ENCODE data around the gene MUSTN1. TPM values are rescaled to one million over a fixed set of nuclear protein-coding genes. Genes with fewer than 3 reads are reported as not detected.
A peak's percentile ranks its signal among the peaks of the same experiment; 100 is the strongest.

Gene MUSTN1
- total RNA-seq, 1 experiment from 2014 or later, result not detected

DNA sequence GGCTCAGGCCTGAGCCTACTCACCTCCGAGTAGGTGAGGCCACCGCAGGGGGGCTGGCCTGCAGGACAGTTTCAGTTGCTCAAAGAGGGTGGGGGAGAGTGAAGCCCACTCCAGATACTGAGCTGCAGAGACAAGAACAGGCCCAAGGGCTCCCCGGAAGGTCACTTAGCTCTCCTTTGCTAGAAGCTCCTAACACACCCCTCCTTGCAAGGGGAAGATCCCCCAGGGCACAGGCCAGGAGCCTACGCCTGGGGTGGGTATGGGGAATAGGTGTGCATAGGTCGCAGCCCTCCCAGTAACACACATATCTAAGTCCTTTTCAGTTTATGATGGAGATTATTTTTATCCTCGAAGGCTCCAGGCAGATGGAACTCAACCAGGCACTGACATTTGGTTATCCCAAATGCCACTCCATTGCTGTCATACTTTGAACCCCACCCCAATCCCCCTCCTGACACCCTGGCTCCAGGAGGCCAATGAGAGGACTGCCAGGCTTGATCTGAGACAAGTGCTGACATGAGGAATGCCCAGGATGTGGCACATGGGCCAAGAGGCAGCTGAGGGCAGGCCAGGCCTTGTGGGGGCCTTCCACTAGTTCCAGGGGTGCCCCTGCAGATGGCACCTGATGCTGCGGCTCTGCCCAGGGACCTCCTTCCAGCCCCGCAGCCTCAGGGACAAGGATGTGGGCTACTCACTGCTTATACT, 1.1 kb upstream of the MUSTN1 start:
- DNase-seq (ENCODE audit: low spot score), result no peak

DNA sequence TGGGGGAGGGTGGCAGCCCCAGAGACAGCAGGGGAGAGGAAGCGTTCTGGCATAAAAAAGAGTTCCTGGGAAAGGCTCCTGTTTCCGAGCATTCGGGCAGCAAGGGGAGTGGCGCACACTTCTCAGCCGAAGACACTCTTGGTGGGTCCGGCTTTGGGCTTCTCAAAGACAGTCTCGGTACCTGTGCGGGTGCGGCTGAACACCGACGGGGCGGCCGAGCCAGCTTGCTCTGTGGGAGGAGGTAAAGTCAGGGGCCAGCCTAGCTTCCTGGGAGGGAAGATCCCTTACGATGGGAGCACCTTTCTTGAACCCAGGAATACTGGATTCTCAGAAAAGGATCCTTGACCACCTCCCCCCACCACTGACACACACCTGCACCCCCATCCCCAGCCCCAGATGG, 1.6 kb downstream of the MUSTN1 start:
- DNase-seq (ENCODE audit: low spot score), result no peak

DNA sequence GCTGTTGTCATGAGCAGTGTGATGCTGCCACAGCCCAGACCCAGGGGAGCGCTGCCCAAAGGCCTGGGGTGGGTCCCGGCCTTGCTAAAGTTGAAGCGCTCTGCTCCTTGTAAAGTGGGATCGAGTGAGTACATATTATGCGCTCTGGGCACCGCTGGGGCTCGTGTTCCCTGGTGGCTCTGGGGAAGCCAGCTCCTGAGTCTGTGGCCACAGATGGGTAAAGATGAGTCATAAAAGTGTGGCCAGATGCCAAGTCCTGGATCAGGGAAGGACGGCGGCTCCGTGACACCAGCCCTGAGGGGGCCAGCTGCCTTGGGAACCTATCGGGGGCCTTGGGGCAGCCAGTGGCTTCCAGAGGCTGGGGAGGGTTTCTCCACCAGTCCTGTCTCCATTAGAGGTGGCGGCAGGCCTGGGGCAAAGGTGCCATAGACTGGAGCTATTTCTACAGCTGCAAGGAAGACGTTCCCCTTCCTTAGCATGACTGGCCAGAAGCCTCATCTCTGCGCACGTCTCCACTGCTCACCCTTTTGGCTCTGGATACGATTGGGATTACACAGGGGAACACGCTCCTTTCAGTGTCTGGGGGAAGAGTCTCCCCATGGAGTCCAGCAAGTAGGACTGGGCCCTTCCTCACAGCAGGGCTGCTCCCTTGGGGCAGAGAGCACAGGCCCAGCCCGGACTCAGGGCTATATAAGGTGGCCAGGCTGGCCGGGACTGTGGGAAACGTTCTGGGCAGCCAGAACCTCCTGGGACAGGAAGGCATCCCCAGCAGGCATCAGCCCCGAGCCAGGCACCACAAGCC, 3.1 kb downstream of the MUSTN1 start:
- peak; percentile 60 for DNase-seq (ENCODE audit: low spot score)

DNA sequence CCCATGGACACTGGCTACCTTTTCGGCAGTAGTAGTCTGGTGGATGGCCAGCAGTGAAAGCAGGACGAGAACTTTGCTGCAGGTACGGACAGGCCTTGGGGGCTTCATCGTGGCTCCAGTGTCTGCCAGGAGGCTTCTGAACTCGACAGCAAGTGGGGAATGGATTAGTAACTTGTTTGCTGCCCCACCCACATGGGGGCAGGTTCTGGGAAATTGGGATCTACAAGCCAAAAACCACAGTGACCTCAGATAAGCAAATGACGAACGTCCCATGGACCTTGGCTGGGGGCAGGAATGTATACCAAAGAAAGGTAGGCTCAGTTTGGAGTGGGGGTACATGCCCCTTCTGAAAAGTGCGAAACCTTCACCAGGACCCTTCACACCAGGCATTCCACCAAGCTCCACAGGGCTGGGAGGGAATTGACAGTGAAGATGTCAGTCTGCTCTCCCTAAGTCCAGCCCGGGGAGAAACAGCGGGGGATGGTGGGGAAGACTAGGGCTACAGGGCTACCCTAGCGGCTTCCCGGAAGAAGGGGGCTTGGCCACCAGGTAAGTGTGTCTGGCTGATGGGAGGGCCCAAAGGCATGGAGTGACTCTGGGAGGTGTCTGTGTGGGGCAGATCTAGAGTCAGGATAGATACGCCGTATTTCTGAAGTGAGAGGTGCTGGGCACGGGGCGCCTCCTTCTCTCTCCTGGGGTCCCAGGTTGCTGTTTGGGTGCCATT, 4.1 kb downstream of the MUSTN1 start, which contains the start of gene ITIH4:
ITIH4 (minus strand) TSS at position 138 of the 724 bp plus-strand sequence; CDS start at position 108, 30 bp downstream.
- DNase-seq (ENCODE audit: low spot score), result no peak

DNA sequence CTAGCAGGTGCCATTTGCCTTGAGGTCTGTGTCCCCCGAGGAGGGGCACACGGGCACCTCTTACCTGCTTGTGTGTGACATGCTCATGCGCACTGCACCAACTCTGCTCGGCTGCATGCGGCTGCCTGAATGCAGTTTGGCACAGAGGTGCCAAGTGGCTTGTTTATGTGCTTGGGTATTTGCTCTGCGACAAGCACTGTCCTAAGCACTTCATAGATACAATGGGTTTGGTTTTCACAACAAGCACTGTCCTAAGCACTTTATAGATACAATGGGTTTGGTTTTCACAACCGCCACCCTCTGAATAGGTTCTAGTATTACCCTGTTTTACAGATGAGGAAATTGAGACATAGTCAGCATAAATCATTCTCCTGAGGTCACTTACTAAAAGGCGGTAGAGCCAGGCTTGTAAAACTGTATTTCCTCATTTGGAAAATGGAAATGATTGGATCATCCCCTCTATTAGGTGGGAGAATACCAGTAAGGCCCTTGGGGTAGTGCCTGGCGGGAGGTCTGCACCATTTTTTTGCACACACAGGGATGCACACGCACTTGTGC, 4.8 kb downstream of the MUSTN1 start:
- DNase-seq (ENCODE audit: low spot score), result no peak

DNA sequence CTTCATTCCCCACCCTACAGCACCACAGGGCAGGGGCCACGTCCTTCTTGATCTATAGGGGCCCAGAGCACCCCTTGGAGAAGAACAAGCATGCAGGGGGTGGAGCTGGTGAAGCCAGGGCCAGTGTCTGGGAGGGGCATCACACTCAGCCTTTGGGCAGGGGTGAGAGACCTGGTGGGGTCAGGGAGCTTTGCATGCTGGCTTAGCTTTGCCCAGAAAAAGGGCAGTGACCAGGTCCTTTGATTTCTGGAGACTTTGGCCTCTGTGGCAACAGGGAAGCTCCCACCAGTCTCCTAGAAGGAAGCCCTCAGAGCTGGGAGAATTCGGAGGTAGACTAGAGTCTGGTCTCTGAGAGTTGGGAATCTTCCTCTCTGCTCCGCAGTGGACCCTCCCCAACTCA, 5.3 kb downstream of the MUSTN1 start:
- DNase-seq (ENCODE audit: low spot score), result no peak

DNA sequence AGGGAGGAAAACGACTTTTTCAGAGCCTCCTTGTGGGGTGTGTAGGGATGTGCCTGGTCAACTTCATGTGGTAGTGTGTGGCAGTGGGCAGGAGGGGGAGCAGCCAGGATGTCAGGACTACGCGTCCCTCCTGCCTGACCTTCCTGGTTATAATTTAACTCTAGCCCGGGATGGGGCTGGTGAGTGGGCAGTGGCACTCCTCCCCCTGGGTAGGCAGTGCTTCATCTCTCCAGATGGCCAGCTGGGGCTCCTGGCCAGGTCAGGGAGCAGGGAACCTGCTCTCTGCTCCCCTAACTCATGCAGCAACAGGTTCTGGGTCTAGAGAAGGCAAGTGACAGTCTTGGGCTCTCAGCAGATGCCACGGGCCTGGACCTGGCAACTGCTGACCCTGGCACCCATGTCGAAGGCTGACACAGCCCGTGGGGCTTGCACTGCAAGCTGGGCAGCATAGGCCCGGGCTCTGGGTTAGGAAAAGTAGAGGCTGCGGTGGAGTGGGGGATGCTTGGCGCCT, 6.9 kb downstream of the MUSTN1 start:
- DNase-seq (ENCODE audit: low spot score), result peak; percentile 17

DNA sequence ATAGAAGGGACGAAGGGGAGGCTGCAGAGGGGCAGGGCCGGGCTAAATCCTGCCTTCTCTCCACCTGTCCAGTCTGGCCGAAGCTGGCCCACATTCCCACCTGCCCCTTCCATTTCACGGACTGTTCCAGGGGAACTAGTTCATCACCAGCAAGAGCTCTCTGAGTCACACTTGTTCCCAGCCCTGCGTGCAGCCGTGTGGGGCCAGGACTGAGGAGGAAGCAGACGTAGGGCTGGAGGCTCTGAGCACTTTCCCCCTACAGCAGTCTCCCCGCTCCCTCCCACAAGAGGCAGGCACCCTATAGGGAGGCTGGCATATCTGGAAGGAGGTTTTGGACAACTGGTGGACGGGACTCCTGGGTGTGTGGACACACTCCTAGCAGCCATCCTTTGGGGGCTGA, 7.4 kb downstream of the MUSTN1 start:
- DNase-seq (ENCODE audit: low spot score), result no peak

DNA sequence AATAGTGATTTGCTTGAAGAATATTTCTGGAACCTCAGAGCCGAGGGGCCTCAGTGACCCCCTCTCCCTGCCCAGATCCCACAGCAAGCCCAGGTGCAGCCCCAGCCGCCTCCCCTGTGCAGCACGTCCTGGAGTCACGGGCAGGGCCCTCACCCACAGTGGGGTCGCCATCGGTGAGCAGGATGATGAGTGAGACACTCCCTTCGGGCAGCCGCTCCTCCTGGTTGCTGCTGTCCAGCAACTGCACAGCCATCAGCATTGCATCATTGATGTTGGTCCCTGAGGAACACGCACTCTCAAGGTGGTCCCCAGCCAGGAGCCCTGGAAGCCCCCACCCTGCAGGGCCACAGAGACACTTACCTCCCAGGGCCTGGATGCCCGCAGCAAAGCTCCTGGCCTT, 10.8 kb downstream of the MUSTN1 start:
- DNase-seq (ENCODE audit: low spot score), result no peak

DNA sequence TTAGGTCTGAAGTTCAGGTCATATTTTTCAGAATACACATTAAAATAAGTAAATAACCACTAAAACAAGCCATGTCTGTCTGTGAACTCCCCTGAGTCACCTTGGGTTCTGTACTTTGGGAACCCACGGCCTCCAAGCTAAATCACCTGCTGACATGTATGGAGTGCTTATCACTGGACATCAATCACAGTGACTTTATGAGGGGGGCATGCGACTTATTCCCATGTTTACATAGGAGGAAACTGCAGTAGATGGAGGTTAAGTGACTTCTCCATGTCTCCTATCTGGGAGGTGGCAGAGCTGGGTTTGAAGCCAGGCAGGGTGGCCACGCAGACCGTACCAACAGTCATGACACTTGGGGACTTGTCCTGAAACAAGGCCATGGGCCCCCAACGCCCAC, 12.5 kb downstream of the MUSTN1 start:
- DNase-seq (ENCODE audit: low spot score), result no peak

DNA sequence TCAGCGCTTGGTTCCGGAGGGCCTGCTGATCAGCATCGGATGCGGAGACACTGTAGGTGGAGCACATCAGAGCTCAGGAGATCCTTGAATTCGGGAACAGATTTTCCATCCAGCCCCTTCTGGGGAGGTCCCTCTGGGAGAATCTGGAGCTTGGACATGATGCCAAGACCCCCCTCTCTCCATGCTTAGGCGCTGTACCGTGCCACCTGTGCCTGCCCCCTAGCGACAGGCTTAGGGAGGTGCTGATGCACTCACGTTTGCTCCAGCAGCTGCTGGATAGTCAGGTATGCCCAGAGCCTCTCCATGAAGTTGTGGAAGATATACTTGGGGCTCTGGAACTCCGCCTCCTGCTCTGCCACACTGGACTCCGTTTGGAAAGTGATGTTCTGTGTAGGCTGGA, 14.1 kb downstream of the MUSTN1 start:
- DNase-seq (ENCODE audit: low spot score), result peak; percentile 38

DNA sequence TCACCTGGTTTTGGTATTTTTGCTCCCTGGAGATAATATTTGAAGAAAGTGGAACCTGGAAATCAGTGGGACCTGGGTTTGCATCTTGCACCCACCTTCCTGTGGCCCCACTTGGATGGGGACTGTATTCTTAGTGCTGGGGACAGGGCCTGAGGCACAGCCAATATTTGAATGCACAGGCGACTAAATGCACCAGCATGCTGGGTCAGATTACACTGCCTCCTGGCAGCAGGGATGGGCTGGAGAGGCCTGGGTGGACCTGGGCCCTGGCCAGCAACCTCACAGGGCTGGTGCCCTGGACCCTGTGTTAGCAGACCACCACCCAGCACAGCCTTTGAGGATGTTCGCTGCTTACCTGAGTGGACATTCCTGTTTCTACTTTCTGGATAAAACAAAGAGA, 14.9 kb downstream of the MUSTN1 start:
- no peak for DNase-seq (ENCODE audit: low spot score)

DNA sequence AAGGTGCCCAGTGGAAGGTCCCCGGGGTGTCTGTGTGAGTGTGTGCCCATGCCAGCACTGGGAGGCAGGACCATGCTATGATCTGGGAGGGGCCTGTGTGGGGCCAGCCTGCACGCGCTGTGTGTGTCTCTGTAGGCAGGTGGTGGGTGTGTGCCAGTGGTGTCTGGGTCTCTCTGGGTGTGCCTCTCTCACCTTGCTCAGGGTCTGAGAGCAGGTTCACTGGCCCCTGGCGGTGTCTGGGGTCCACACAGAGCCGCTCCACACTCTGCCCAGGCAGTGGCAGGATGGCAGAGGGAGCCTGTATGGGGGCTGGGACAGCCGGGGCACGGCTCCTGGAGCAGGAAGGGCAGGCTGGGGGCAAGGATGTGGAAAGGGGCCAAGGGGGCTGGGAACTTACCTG, 17.0 kb downstream of the MUSTN1 start:
- no peak for DNase-seq (ENCODE audit: low spot score)

DNA sequence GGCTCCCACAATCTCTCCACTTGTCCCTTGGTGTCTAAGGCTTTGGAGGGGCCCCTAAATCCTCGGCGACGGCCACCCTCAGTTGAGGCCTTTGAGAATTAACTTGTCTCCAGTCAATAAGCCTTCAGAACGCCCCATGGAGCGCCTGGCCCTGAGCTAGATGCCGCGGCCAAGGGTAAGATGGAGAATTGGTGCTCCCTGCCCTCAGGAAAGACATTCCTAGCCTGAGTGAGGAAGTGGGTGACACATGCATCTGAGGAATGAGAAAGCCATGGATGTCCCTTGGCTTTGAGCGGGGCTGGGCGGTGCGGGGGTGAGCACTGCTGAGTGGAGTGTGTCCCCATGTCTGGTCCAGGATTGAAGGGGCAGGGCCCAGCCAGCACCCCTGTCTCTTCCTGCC, 17.6 kb downstream of the MUSTN1 start:
- no peak for DNase-seq (ENCODE audit: low spot score)

DNA sequence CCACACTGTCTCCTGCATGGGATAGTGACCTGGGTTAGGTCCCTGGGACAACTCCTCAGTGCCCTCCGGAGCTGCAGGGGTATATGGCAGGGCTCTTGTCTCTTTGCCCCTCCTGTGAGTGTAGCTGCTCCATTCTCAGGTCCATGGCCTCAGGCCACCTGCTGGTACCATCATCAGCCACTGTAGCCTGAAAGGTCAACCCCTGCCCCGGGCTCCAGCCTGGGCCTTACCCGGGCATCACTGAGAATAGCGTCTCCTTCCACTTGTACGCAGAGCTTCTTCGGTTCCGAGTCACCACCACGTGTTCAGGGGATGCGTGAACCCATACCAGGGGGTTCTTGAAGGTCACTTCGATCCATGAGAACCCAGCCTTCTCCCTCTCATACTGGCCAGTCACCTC, 18.2 kb downstream of the MUSTN1 start:
- no peak for DNase-seq (ENCODE audit: low spot score)

DNA sequence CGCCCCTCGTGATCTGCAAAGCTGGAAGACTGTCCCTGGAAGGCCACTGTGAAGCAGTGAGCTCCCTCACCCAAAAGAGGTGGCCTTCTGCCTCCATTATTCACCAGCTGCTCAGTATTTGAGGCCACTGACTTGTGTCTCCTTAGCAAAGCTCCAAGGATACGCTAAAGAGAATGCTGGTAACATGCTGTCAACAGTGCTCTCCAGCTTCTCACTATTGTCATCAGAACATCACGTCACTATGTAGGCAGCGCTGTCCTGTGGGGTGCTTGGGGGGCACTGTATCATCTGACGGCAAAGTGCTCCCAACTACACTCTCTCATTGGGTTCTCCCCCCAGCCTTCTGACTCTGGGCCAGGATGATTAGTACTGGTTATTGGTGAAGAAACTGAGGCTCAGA, 18.6 kb downstream of the MUSTN1 start:
- DNase-seq (ENCODE audit: low spot score), result no peak

DNA sequence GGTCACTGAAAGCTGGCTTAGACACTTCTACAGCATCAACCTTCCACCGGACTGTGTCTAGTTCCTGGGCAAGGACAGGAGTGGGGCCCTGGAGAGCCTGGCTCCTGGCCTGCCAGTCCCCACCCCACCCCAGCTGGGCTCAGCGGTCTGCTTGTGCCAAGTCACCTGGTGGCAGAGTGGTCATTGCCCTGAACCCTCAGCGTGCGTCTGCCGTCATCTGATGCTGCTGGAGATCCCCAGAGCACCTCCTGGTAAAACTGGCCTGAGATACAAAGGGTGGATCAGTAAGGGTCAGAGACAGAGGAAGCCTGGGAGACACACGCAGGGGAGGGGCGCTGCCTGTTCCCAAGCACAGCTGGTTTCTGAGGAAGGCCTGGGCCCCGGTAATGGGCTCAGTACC, 21.0 kb downstream of the MUSTN1 start:
- no peak for DNase-seq (ENCODE audit: low spot score)

DNA sequence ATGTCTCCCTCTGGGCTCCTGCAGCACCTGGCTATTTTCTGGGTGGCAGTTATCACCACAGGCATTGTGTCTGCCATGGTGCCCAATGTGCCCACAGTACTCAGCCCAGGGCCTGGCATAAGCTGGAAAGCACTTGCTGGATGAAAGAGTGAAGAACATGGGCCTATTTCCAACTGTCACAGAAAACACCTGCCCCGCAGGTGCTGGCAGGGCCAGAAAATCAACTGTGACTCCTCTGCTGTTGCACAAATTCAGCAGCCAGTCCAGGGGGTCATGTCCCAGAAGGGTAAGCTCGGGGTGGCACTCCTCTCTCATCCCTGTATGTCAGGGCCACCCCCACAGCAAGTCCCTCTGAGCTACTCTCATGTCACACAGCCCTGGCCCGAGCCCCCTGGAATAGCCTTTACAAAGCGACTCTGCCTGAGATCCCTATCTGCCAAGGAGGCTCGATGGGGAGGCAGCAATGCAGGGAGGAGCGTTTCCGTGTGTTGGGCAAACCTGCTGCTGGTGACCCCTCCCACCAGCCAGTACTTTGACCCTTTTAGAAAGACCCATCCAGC, 23.3 kb downstream of the MUSTN1 start:
- no peak for DNase-seq (ENCODE audit: low spot score)

DNA sequence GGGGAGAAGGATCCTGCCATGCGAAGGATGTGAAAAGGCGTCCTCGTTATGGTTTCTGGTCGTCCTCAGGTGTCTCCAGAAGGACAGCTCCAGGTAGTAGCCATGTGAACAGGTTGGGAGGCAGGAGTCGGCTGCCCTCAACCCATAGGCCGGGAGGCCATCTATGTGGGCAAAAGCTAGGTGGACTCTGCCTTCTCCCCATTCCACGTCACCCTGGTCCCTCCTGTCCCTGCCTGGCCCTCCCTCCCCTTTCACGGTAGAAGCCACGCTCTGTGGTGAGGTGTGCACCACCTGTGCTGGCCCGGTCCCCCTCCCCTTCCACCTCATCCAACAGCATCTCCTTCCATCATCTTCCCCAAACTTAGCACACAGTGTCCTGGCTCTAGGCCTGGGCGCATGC, 23.9 kb downstream of the MUSTN1 start:
- no peak for DNase-seq (ENCODE audit: low spot score)

DNA sequence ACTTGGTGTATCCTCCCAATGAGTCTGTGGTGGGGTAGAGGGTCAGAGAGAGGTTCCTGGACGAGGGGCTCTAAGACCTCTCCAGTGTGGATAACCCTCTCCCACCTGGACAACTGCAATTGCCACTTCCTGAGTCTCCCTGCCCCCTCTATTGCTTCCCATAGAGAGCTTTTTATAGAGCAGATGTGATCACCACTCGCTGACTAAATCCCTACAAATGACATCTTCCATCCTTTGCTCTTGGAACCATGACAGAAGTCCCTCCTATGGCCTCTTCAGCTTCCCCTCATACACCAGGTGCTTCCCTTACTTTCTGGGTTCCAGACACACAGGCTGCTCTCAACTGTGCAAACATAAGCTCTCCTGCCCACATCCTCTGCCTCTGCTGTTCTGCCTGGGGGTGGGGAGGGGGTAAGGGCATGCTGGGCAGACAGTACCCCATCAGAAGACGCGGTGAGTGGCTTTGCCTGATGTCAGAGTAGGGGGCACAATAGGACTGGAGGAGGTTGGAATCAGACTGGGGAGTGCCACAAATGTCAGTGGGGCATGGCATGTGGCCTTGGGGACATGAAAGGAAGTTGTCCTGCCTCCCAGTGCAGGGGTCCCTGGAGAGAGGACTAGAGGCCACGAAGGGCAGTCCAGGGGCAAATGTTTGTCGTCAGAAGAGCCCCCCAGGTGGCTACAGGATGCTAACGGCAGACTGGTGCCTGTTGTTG, 25.0 kb downstream of the MUSTN1 start:
- DNase-seq (ENCODE audit: low spot score), result no peak

DNA sequence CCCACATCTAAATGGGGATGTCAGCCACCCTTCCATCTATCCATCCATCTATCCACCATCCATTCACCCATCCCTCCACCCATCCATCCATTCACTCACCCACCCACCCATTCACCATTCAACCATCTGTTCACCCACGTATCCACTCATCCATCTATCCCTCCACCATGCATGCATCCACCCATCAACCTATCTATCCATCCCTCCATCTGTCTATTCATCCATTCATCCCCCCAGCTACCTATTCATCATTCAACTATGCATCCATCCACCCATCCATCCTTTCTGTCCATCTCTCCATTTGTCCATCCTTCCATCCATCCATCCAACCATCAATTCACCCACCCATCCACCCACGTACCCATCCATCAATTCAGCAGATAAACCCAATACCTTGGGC, 25.7 kb downstream of the MUSTN1 start:
- no peak for DNase-seq (ENCODE audit: low spot score)
